ENCODE results near the gene SPACA9. TPM values are rescaled to one million over a fixed set of nuclear protein-coding genes. Genes with fewer than 3 reads are reported as not detected.

SPACA9 gene
- total and polyA plus RNA-seq, 4 donors = 10.5 to 25.1 (median 16.2) TPM

DNA sequence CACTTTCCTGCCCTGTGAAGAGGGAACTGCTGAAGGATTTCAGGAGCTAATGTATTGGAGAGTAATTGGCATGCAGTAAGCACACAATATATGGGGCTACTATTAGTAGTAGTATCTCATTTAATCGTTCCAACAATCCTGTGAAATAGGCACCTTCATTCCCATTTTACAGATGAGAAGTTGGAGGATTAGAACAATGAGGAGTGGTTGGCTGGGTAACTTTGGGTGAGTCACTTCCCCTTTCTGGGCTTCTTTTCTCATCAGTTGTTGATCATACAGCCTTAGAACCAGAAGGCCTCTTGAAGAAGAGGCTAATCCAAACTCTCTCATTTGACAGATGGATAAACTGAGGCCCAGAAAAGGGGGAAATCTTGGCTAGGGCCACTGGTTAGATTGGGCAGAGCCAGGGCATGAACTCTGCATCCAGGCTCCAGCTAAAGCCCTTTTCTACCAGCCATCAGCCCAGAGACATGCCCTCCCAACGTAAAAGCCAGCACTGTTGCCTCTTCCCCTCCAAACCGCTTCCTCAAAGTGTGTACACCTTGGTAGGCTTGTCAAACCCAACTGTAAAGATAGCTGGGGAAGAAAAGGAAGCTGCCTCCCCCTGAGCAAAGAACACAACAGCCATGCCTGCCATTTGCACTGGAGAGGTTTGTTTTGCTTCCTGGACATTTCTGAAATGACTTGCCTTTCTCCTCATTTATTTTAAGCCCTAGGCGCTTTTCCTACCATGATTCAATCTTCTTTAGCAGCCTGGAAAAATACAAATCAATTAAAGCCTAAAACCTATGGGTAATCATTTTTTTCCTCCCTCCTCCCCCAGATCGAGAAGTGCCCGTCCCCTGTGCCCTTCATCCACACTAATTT is 992 bp downstream of the SPACA9 start:
- TF ChIP-seq CTCF (IDR thresholded peaks at IDR 0.05; ENCODE audit: control extremely low read depth, extremely low read depth) = no peak
- 73 to 86% methylated on average over 6 of the region's 6 CpGs for WGBS, 2 donors
- H3K36me3 ChIP-seq (ENCODE audit: control insufficient read depth in 4 of 4, insufficient read depth in 4 of 4, low read length in 4 of 4) = peaks cover 0 to 4% (median 3%) of the 10 kb centered on the region in 4 donors
- DNase-seq (no peak), ATAC-seq (ENCODE audit: insufficient read depth, low FRiP score) (no peak)
- H3K4me3 ChIP-seq = no peak overlapping the region
- no peaks in the 10 kb centered on the region for H3K9me3 ChIP-seq (ENCODE audit: control insufficient read depth in 4 of 4, insufficient read depth in 3 of 4, low read length in 3 of 4)
- no peak overlapping the region for H3K27ac ChIP-seq (ENCODE audit: low read depth in 1 of 2, low read length in 1 of 2)
- peak overlapping the region in 1 of 2 donors; percentile 79 for H3K9ac ChIP-seq (ENCODE audit: insufficient read depth in 1 of 2, low read length in 2 of 2)
- peaks cover 0 to 9% (median 0%) of the 10 kb centered on the region in 5 donors for H3K4me1 ChIP-seq (ENCODE audit: control insufficient read depth in 5 of 5, insufficient read depth in 5 of 5, low read length in 5 of 5)
- H3K27me3 ChIP-seq (ENCODE audit: control insufficient read depth in 3 of 3, insufficient read depth in 3 of 3, low read length in 2 of 3) = no peaks in the 10 kb centered on the region

DNA sequence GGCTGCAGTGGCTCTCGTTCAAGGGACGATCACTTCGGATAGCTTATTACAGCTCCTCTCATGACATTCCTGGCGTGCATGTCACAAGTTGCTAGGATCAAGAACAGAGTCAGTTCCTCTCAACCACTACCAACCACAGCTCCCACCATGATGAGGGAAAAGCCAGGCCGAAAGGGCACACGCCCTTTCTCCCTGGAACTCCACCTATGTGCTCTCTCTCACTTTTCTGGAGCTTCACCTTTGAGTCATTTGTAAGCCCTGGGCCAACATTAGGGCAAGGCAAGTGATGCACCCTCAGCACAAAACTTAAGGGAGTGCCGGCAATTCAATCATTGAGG is 1.6 kb downstream of the SPACA9 start:
- Histone ChIP-seq H3K36me3 (ENCODE audit: control insufficient read depth in 4 of 4, insufficient read depth in 4 of 4, low read length in 4 of 4) (peaks cover 0 to 4% (median 3%) of the 10 kb centered on the region in 4 donors), H3K9ac (ENCODE audit: insufficient read depth in 1 of 2, low read length in 2 of 2) (no peak overlapping the region), H3K4me1 (ENCODE audit: control insufficient read depth in 5 of 5, insufficient read depth in 5 of 5, low read length in 5 of 5) (peaks cover 0 to 9% (median 0%) of the 10 kb centered on the region in 5 donors), H3K27ac (ENCODE audit: low read depth in 1 of 2, low read length in 1 of 2) (no peak overlapping the region), H3K27me3 (ENCODE audit: control insufficient read depth in 3 of 3, insufficient read depth in 3 of 3, low read length in 2 of 3) (no peaks in the 10 kb centered on the region), H3K4me3 (no peak overlapping the region), H3K9me3 (ENCODE audit: control insufficient read depth in 4 of 4, insufficient read depth in 3 of 4, low read length in 3 of 4) (no peaks in the 10 kb centered on the region)
- TF ChIP-seq CTCF (IDR thresholded peaks at IDR 0.05; ENCODE audit: control extremely low read depth, extremely low read depth) = no peak
- DNase-seq (no peak), ATAC-seq (ENCODE audit: insufficient read depth, low FRiP score) (no peak)
- WGBS, 2 donors = 83 to 87% methylated on average over 7 of the region's 7 CpGs

GRCh38 chr9:132881826-132882225 is 3.1 kb downstream of the SPACA9 start:
- Histone ChIP-seq H3K36me3 (ENCODE audit: control insufficient read depth in 4 of 4, insufficient read depth in 4 of 4, low read length in 4 of 4) (peaks cover 0 to 4% (median 4%) of the 10 kb centered on the region in 4 donors), H3K9me3 (ENCODE audit: control insufficient read depth in 4 of 4, insufficient read depth in 3 of 4, low read length in 3 of 4) (no peaks in the 10 kb centered on the region), H3K27ac (ENCODE audit: low read depth in 1 of 2, low read length in 1 of 2) (no peak overlapping the region), H3K4me3 (no peak overlapping the region), H3K4me1 (ENCODE audit: control insufficient read depth in 5 of 5, insufficient read depth in 5 of 5, low read length in 5 of 5) (peaks cover 0 to 9% (median 0%) of the 10 kb centered on the region in 5 donors), H3K27me3 (ENCODE audit: control insufficient read depth in 3 of 3, insufficient read depth in 3 of 3, low read length in 2 of 3) (no peaks in the 10 kb centered on the region), H3K9ac (ENCODE audit: insufficient read depth in 1 of 2, low read length in 2 of 2) (no peak overlapping the region)
- ATAC-seq (ENCODE audit: insufficient read depth, low FRiP score) (no peak), DNase-seq (no peak)
- 28 to 61% methylated on average over 6 of the region's 6 CpGs for WGBS, 2 donors
- TF ChIP-seq CTCF (IDR thresholded peaks at IDR 0.05; ENCODE audit: control extremely low read depth, extremely low read depth) = no peak
